Gastroesophageal sphincter (tissue), 4 donors: ENCODE measurements around the gene STXBP6. TPM values are rescaled to one million over a fixed set of nuclear protein-coding genes. Genes with fewer than 3 reads are reported as not detected.

ENCODE experiments used
- ATAC-seq: fragments of 150-250 bp; one replicate; pipeline ENCODE4 v1.9.1; 2016; ENCODE audit warnings: mild to moderate bottlenecking, moderate library complexity
- H3K27ac ChIP-seq, 4 donors: fragments of 200-600 bp; sonication (generic) in 3 of 4; 1 replicate in 3 of 4; 2 replicates in 1 of 4; pipeline ENCODE4 v1.5.1; 2016 to 2019
- H3K27me3 ChIP-seq: fragments of 200-600 bp; sonication (generic); one replicate; pipeline ENCODE4 v1.5.1; 2019
- H3K36me3 ChIP-seq, 2 donors: fragments of 200-600 bp; sonication (generic); one replicate each; pipeline ENCODE4 v1.5.1; 2019; ENCODE audit warnings: control low read depth in 1 of 2
- H3K4me1 ChIP-seq, 3 donors: fragments of 200-600 bp; sonication (generic); 1 replicate in 2 of 3; 2 replicates in 1 of 3; pipeline ENCODE4 v1.5.1; 2016 to 2019; ENCODE audit warnings: control low read depth in 2 of 3
- H3K4me3 ChIP-seq, 2 donors: fragments of 200-600 bp; sonication (generic); one replicate each; pipeline ENCODE4 v1.5.1; 2019; ENCODE audit warnings: mild to moderate bottlenecking in 1 of 2, moderate library complexity in 1 of 2
- H3K9me3 ChIP-seq, 3 donors: fragments of 200-600 bp; sonication (generic); one replicate each; pipeline ENCODE4 v1.5.1; 2017 to 2019; ENCODE audit warnings: control low read depth in 2 of 3
- EP300 ChIP-seq: sonication (generic); formaldehyde crosslinking; IDR thresholded peaks from one replicate; pipeline ENCODE4 v1.6.1; 2017; ENCODE audit warnings: antibody characterized with exemption, mild to moderate bottlenecking
- POLR2A ChIP-seq, 2 donors: fragments of 450-650 bp; IDR thresholded peaks; one replicate each; pipeline ENCODE4 v1.6.1; 2017; ENCODE audit warnings: antibody characterized with exemption in 2 of 2, mild to moderate bottlenecking in 2 of 2, moderate library complexity in 1 of 2
- POLR2AphosphoS5 ChIP-seq: sonication (generic); formaldehyde crosslinking; IDR thresholded peaks from one replicate; pipeline ENCODE4 v1.6.1; 2017; ENCODE audit warnings: antibody characterized with exemption
- WGBS, 2 donors: methylation state at CpG; one replicate each; pipeline ENCODE4 v1.1.5; 2018; ENCODE audit warnings: low coverage in 1 of 2; 5-methylcytosine and 5-hydroxymethylcytosine counted together
- total RNA-seq, 4 donors: library from RNA; depleted of rRNA; stranded (reverse); fragments of >200 nt; gene quantifications; one replicate each; pipeline ENCODE4 v1.1.0, GENCODE V29; 2016
- TF ChIP-seq, protein P1 (sequence below), 4 experiments: fragments of 200-600 bp in 2 of 4; fragments of 450-650 bp in 2 of 4; sonication (generic) in 1 of 4; IDR thresholded peaks; one replicate each; pipeline ENCODE4 v1.5.1; 2017 to 2019; ENCODE audit warnings: antibody characterized with exemption in 4 of 4, mild to moderate bottlenecking in 2 of 4, moderate library complexity in 2 of 4

The STXBP6 gene
- total RNA-seq, 4 donors from 2014 or later: 29.3 to 55.7 (median 44.0) TPM

GRCh38 chr14:24784981-24785380 lies 265.0 kb downstream of the STXBP6 start:
- H3K9me3 ChIP-seq: no peaks in the 10 kb centered on the region
- no peaks in the 10 kb centered on the region for H3K36me3 ChIP-seq
- H3K4me1 ChIP-seq: peaks cover 6 to 28% (median 13%) of the 10 kb centered on the region in 3 donors
- no peaks in the 10 kb centered on the region for H3K27me3 ChIP-seq
- H3K27ac ChIP-seq: no peak overlapping the region
- ATAC-seq: no peak
- H3K4me3 ChIP-seq: no peak overlapping the region
- TF ChIP-seq POLR2AphosphoS5 (no peak), EP300 (no peak), POLR2A (IDR thresholded peaks at IDR 0.05) (no peak)
- TF ChIP-seq, protein P1, sequence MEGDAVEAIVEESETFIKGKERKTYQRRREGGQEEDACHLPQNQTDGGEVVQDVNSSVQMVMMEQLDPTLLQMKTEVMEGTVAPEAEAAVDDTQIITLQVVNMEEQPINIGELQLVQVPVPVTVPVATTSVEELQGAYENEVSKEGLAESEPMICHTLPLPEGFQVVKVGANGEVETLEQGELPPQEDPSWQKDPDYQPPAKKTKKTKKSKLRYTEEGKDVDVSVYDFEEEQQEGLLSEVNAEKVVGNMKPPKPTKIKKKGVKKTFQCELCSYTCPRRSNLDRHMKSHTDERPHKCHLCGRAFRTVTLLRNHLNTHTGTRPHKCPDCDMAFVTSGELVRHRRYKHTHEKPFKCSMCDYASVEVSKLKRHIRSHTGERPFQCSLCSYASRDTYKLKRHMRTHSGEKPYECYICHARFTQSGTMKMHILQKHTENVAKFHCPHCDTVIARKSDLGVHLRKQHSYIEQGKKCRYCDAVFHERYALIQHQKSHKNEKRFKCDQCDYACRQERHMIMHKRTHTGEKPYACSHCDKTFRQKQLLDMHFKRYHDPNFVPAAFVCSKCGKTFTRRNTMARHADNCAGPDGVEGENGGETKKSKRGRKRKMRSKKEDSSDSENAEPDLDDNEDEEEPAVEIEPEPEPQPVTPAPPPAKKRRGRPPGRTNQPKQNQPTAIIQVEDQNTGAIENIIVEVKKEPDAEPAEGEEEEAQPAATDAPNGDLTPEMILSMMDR (IDR thresholded peaks at IDR 0.05): no peak

- TF ChIP-seq EP300: no peak
- TF ChIP-seq, protein P1 (IDR thresholded peaks at IDR 0.05): no peak
- TF ChIP-seq POLR2A (IDR thresholded peaks at IDR 0.05): no peak
- peaks cover under 1 to 16% (median 2%) of the 10 kb centered on the region in 3 donors for H3K4me1 ChIP-seq
- no peaks in the 10 kb centered on the region for H3K9me3 ChIP-seq
- 70 to 100% methylated on average over 1 of the region's 1 CpG for WGBS, 2 donors
- H3K27ac ChIP-seq: no peak overlapping the region
- no peak overlapping the region for H3K4me3 ChIP-seq
- ATAC-seq: no peak
- H3K36me3 ChIP-seq: no peaks in the 10 kb centered on the region
- H3K27me3 ChIP-seq: no peaks in the 10 kb centered on the region
These were observed 266.2 kb downstream of the STXBP6 start for GRCh38 chr14:24783791-24784190.

GRCh38 chr14:24780281-24780680 lies 269.7 kb downstream of the STXBP6 start:
- H3K36me3 ChIP-seq: no peaks in the 10 kb centered on the region
- TF ChIP-seq EP300 (no peak), POLR2AphosphoS5 (no peak), POLR2A (IDR thresholded peaks at IDR 0.05) (no peak)
- TF ChIP-seq, protein P1 (IDR thresholded peaks at IDR 0.05): no peak
- ATAC-seq: no peak
- H3K27me3 ChIP-seq: no peaks in the 10 kb centered on the region
- no peak overlapping the region for H3K4me3 ChIP-seq
- H3K27ac ChIP-seq: no peak overlapping the region
- no peaks in the 10 kb centered on the region for H3K4me1 ChIP-seq
- WGBS, 2 donors: 80 to 95% methylated on average over 1 to 5 of the region's 5 CpGs
- H3K9me3 ChIP-seq: no peaks in the 10 kb centered on the region

GRCh38 chr14:24777678-24778077 lies 272.3 kb downstream of the STXBP6 start:
- Histone ChIP-seq H3K4me3 (no peak overlapping the region), H3K4me1 (peaks cover 0 to 4% (median 0%) of the 10 kb centered on the region in 3 donors), H3K36me3 (no peaks in the 10 kb centered on the region), H3K27ac (no peak overlapping the region), H3K27me3 (no peaks in the 10 kb centered on the region), H3K9me3 (no peaks in the 10 kb centered on the region)
- ATAC-seq: no peak
- 89 to 90% methylated on average over 1 to 2 of the region's 2 CpGs for WGBS, 2 donors
- no peak for TF ChIP-seq EP300
- TF ChIP-seq POLR2AphosphoS5: no peak
- TF ChIP-seq, protein P1 (IDR thresholded peaks at IDR 0.05): no peak
- no peak for TF ChIP-seq POLR2A (IDR thresholded peaks at IDR 0.05)

GRCh38 chr14:24775950-24776349 lies 274.0 kb downstream of the STXBP6 start:
- no peak for TF ChIP-seq POLR2AphosphoS5
- TF ChIP-seq POLR2A (IDR thresholded peaks at IDR 0.05): no peak
- TF ChIP-seq, protein P1 (IDR thresholded peaks at IDR 0.05): no peak
- TF ChIP-seq EP300: no peak

More at GRCh38 chr14:24775950-24776349, 274.0 kb downstream of the STXBP6 start:
- no peak overlapping the region for H3K4me3 ChIP-seq
- peaks cover 0 to 4% (median 0%) of the 10 kb centered on the region in 3 donors for H3K4me1 ChIP-seq
- ATAC-seq: no peak
- WGBS, 2 donors: 68 to 69% methylated on average over 7 to 8 of the region's 8 CpGs
- H3K9me3 ChIP-seq: no peaks in the 10 kb centered on the region
- H3K27ac ChIP-seq: no peak overlapping the region
- H3K36me3 ChIP-seq: no peaks in the 10 kb centered on the region
- no peaks in the 10 kb centered on the region for H3K27me3 ChIP-seq
